Measurements from ENCODE around the gene RASIP1. TPM values are rescaled to one million over a fixed set of nuclear protein-coding genes. Genes with fewer than 3 reads are reported as not detected.
A peak's percentile ranks its signal among the peaks of the same experiment; 100 is the strongest.

The RASIP1 gene
- total RNA-seq, 1 experiment from 2014 or later = 0.51 TPM

- no peak overlapping the region for H3K4me3 ChIP-seq (ENCODE audit: low read length)
- H3K27ac ChIP-seq (ENCODE audit: low read length) = no peak overlapping the region
- CTCF ChIA-PET = no interaction called here
Observed at GRCh38 chr19:48755787-48756186, 15.4 kb upstream of the RASIP1 start.

GRCh38 chr19:48755084-48755641, 14.8 kb upstream of the RASIP1 start, which contains the start of gene FGF21:
TSS of gene FGF21 (plus strand) at chr19:48755524. CDS start at chr19:48756237, 713 bp downstream.
- POLR2A ChIA-PET (ENCODE audit: unreplicated experiment) = no interaction called here
- H2AFZ ChIP-seq (ENCODE audit: low read length) = no peak within 1 kb of the TSS
- H3K4me1 ChIP-seq (ENCODE audit: insufficient read depth, low read length) = peaks cover 5% of the 10 kb centered on the region; the same call in 1 of the 2 replicates
- DNase-seq (no peak), ATAC-seq (no peak)
- H3K9ac ChIP-seq (ENCODE audit: low read length) = no peak within 1 kb of the TSS
- no peaks in the 10 kb centered on the region for H4K20me1 ChIP-seq (ENCODE audit: low read length)
- BruUV-seq (replicated peaks) = no TSS peak
- H3K4me3 ChIP-seq (ENCODE audit: low read length) = no peak within 1 kb of the TSS
- no peak for TF ChIP-seq CTCF (conservative IDR thresholded peaks at IDR 0.05; ENCODE audit: low read depth, low read length)
- H3K9me3 ChIP-seq (ENCODE audit: low read length) = no peaks in the 10 kb centered on the region
- no peaks in the 10 kb centered on the region for H3K9me2 ChIP-seq (replicated peaks; ENCODE audit: low read length)
- no peak within 1 kb of the TSS for H3K27ac ChIP-seq (ENCODE audit: low read length)
- H3K79me2 ChIP-seq (ENCODE audit: low read length) = peaks cover 21% of the 10 kb centered on the region
- no peaks in the 10 kb centered on the region for H3F3A ChIP-seq (ENCODE audit: low read length, unreplicated experiment)
- CTCF ChIA-PET = no interaction called here
- intact Hi-C loops (cut with micrococcal nuclease) = no loop called here
- H3K36me3 ChIP-seq (ENCODE audit: low read depth, low read length) = no peaks in the 10 kb centered on the region; the same call in 1 of the 2 replicates
- H3K27me3 ChIP-seq (ENCODE audit: low read length) = no peaks in the 10 kb centered on the region
- H3K4me2 ChIP-seq (ENCODE audit: low read length) = no peak within 1 kb of the TSS

More at GRCh38 chr19:48755787-48756186, 15.4 kb upstream of the RASIP1 start:
- Histone ChIP-seq H3F3A (ENCODE audit: low read length, unreplicated experiment) (no peaks in the 10 kb centered on the region), H3K36me3 (ENCODE audit: low read depth, low read length) (no peaks in the 10 kb centered on the region), H3K4me2 (ENCODE audit: low read length) (no peak overlapping the region), H3K9me3 (ENCODE audit: low read length) (no peaks in the 10 kb centered on the region), H3K9me2 (replicated peaks; ENCODE audit: low read length) (no peaks in the 10 kb centered on the region), H3K27me3 (ENCODE audit: low read length) (no peaks in the 10 kb centered on the region), H2AFZ (ENCODE audit: low read length) (no peak overlapping the region), H3K4me1 (ENCODE audit: insufficient read depth, low read length) (peaks cover 10% of the 10 kb centered on the region), H3K79me2 (ENCODE audit: low read length) (peaks cover 15% of the 10 kb centered on the region), H3K9ac (ENCODE audit: low read length) (no peak overlapping the region), H4K20me1 (ENCODE audit: low read length) (no peaks in the 10 kb centered on the region)
- no TSS peak for BruUV-seq (replicated peaks)
- intact Hi-C loops (cut with micrococcal nuclease) = no loop called here
- no peak for ATAC-seq
- no peak for DNase-seq
- POLR2A ChIA-PET (ENCODE audit: unreplicated experiment) = no interaction called here
- TF ChIP-seq EZH2 (IDR thresholded peaks at IDR 0.05; ENCODE audit: low read length, unreplicated experiment) = no peak

GRCh38 chr19:48752496-48753365, 12.3 kb upstream of the RASIP1 start, which contains the start of gene FUT1:
TSS of gene FUT1 (minus strand) at chr19:48752641. CDS start at chr19:48751281, 1,360 bp downstream.
- no peak for TF ChIP-seq EZH2phosphoT487 (IDR thresholded peaks at IDR 0.05; ENCODE audit: borderline replicate concordance, low read length)
- TF ChIP-seq CTCF (conservative IDR thresholded peaks at IDR 0.05; ENCODE audit: low read depth, low read length) = peak; percentile 16; the same call in 1 of the 2 replicates
- Histone ChIP-seq H3K4me3 (ENCODE audit: low read length) (peak within 1 kb of the TSS; percentile 95), H3K4me1 (ENCODE audit: insufficient read depth, low read length) (peaks cover 5% of the 10 kb centered on the region; the same call in 1 of the 2 replicates), H3K79me2 (ENCODE audit: low read length) (peaks cover 28% of the 10 kb centered on the region), H3K9me2 (replicated peaks; ENCODE audit: low read length) (no peaks in the 10 kb centered on the region), H2AFZ (ENCODE audit: low read length) (peak within 1 kb of the TSS; percentile 86), H3K9me3 (ENCODE audit: low read length) (no peaks in the 10 kb centered on the region), H3K9ac (ENCODE audit: low read length) (peak within 1 kb of the TSS; percentile 64), H3K27me3 (ENCODE audit: low read length) (no peaks in the 10 kb centered on the region), H3F3A (ENCODE audit: low read length, unreplicated experiment) (no peaks in the 10 kb centered on the region), H3K4me2 (ENCODE audit: low read length) (peak within 1 kb of the TSS; percentile 95), H3K27ac (ENCODE audit: low read length) (peak within 1 kb of the TSS; percentile 31), H4K20me1 (ENCODE audit: low read length) (no peaks in the 10 kb centered on the region), H3K36me3 (ENCODE audit: low read depth, low read length) (no peaks in the 10 kb centered on the region; the same call in 1 of the 2 replicates)
- intact Hi-C loops (cut with micrococcal nuclease) = no loop called here
- CTCF ChIA-PET = no interaction called here
- no TSS peak for BruUV-seq (replicated peaks)
- peak; percentile 86 for ATAC-seq
- POLR2A ChIA-PET (ENCODE audit: unreplicated experiment) = no interaction called here
- peak; percentile 91 for DNase-seq

Measured in PC-3 (cell line).